Right lobe of liver (tissue), 6 donors: ENCODE results near the gene P2RY2. TPM values are rescaled to one million over a fixed set of nuclear protein-coding genes. Genes with fewer than 3 reads are reported as not detected.
A peak's percentile ranks its signal among the peaks of the same experiment; 100 is the strongest.

Experiments used
- ATAC-seq, 4 donors: fragments of 200-7000 bp; cut with Tn5 transposase; one replicate each; pipeline ENCODE4 v1.9.1; 2020; ENCODE audit warnings: mild to moderate bottlenecking in 4 of 4, moderate library complexity in 4 of 4
- DNase-seq, 3 donors: peaks; one replicate each; pipeline ENCODE4 v3.0.0-alpha.2; 2020
- H3K27ac ChIP-seq, 3 donors: fragments of 200-600 bp; one replicate each; pipeline ENCODE4 v1.8.0; 2022
- H3K27me3 ChIP-seq, 2 donors: fragments of 200-600 bp; one replicate each; pipeline ENCODE4 v1.8.0; 2022
- H3K36me3 ChIP-seq, 4 donors: fragments of 200-600 bp; sonication (generic) in 1 of 4; one replicate each; pipeline versions ENCODE4 v1.5.1 to v1.8.0; 2017 to 2022; ENCODE audit warnings: control low read depth in 1 of 4
- H3K4me1 ChIP-seq, 4 donors: fragments of 200-600 bp; sonication (generic) in 1 of 4; one replicate each; pipeline versions ENCODE4 v1.5.1 to v1.8.0; 2017 to 2022; ENCODE audit warnings: control low read depth in 1 of 4
- H3K4me3 ChIP-seq, 3 donors: fragments of 200-600 bp; one replicate each; pipeline ENCODE4 v1.8.0; 2022
- H3K9me3 ChIP-seq, 4 donors: fragments of 200-600 bp; sonication (generic) in 1 of 4; one replicate each; pipeline versions ENCODE4 v1.5.1 to v1.8.0; 2017 to 2022; ENCODE audit warnings: control low read depth in 1 of 4
- CTCF ChIP-seq, 4 donors: fragments of 200-600 bp in 3 of 4; fragments of 450-650 bp in 1 of 4; IDR thresholded peaks; one replicate each; pipeline versions ENCODE4 v1.5.1 to v1.8.0; 2016 to 2022; ENCODE audit warnings: antibody characterized with exemption in 4 of 4, mild to moderate bottlenecking in 2 of 4
- POLR2A ChIP-seq: fragments of 450-650 bp; IDR thresholded peaks from one replicate; pipeline ENCODE4 v1.6.1; 2017; ENCODE audit warnings: antibody characterized with exemption, mild to moderate bottlenecking
- WGBS: methylation state at CpG from one replicate; pipeline ENCODE4 v1.1.6; 2018; ENCODE audit warnings: low coverage, low lambda C conversion rate; ENCODE audit not compliant: insufficient coverage; ENCODE audit errors: missing lambda C conversion rate; 5-methylcytosine and 5-hydroxymethylcytosine counted together
- intact Hi-C, 2 donors: fragments of 100-400 bp; cut with DNase I; formaldehyde crosslinking; loops; one replicate each; pipeline versions ENCODE4 v1.11.2 to v1.14.1; 2022
- total RNA-seq, 6 experiments: library from RNA; depleted of rRNA in 2 of 6; stranded (reverse); fragments of >200 nt in 2 of 6; fragmentation: NEBNext Ultra II Directional in 3 of 6; extraction: Animal tissue kit (Norgen Biotek cat#: 25700) in 3 of 6; gene quantifications; one replicate each; pipeline versions ENCODE4 v1.1.0 to v1.2.4, GENCODE V29; 2016 to 2023
- donor health status: DM: no; HTN: yes; CAD: no.
- donor health status: DM: no; HTN: no; CAD: no.
- donor health status: DM: no; HTN: no; CAD: no.
- donor health status: DM: no; HTN: yes; CAD: no.
- donor health status: DM: no; HTN: yes; CAD: no.

Gene P2RY2
- total RNA-seq, 6 experiments from 2014 or later: 2.6 to 5.1 (median 3.5) TPM

- intact Hi-C loops: loop anchor here in 1 of 2 donors (5.0 kb wide), 1 partner anchor 49 kb away; no protein-coding TSS in a partner anchor
- no CpG with 5 or more reads among the region's 4 CpGs for WGBS
Observed at GRCh38 chr11:73188301-73188700, 29.8 kb upstream of the P2RY2 start.

GRCh38 chr11:73189315-73189714, 28.8 kb upstream of the P2RY2 start:
- Histone ChIP-seq H3K36me3 (no peaks in the 10 kb centered on the region), H3K9me3 (no peaks in the 10 kb centered on the region), H3K27me3 (no peaks in the 10 kb centered on the region), H3K4me1 (no peaks in the 10 kb centered on the region), H3K4me3 (no peak overlapping the region), H3K27ac (no peak overlapping the region)
- 56% methylated on average over 3 of the region's 8 CpGs for WGBS
- DNase-seq (peak in 2 of 3 donors; percentile 39 to 51), ATAC-seq (peak; percentile 14 to 58 (median 30))
- TF ChIP-seq CTCF (IDR thresholded peaks at IDR 0.05) (no peak), POLR2A (no peak)
- intact Hi-C loops: loop anchor here in 1 of 2 donors (5.0 kb wide), 1 partner anchor 48 kb away; no protein-coding TSS in a partner anchor

More at GRCh38 chr11:73188301-73188700, 29.8 kb upstream of the P2RY2 start:
- DNase-seq (peak in 1 of 3 donors; percentile 39), ATAC-seq (no peak)
- Histone ChIP-seq H3K27me3 (no peaks in the 10 kb centered on the region), H3K9me3 (no peaks in the 10 kb centered on the region), H3K27ac (no peak overlapping the region), H3K4me3 (no peak overlapping the region), H3K36me3 (no peaks in the 10 kb centered on the region), H3K4me1 (no peaks in the 10 kb centered on the region)
- TF ChIP-seq CTCF (IDR thresholded peaks at IDR 0.05) (no peak), POLR2A (no peak)

- Histone ChIP-seq H3K27me3 (no peaks in the 10 kb centered on the region), H3K9me3 (no peaks in the 10 kb centered on the region), H3K36me3 (no peaks in the 10 kb centered on the region), H3K4me3 (no peak overlapping the region), H3K4me1 (no peaks in the 10 kb centered on the region), H3K27ac (no peak overlapping the region)
- 58% methylated on average over 4 of the region's 5 CpGs for WGBS
- ATAC-seq (no peak), DNase-seq (no peak)
- TF ChIP-seq POLR2A: no peak
- TF ChIP-seq CTCF (IDR thresholded peaks at IDR 0.05): no peak
- intact Hi-C loops: loop anchor here in 1 of 2 donors (5.0 kb wide), 1 partner anchor 47 kb away; no protein-coding TSS in a partner anchor
Observed at GRCh38 chr11:73189723-73190556, 28.1 kb upstream of the P2RY2 start.

- TF ChIP-seq CTCF (IDR thresholded peaks at IDR 0.05) (no peak), POLR2A (no peak)
- Histone ChIP-seq H3K4me1 (no peaks in the 10 kb centered on the region), H3K9me3 (no peaks in the 10 kb centered on the region), H3K27ac (no peak overlapping the region), H3K4me3 (no peak overlapping the region), H3K36me3 (no peaks in the 10 kb centered on the region), H3K27me3 (no peaks in the 10 kb centered on the region)
- intact Hi-C loops: no loop called here
- no peak for ATAC-seq
- WGBS: 82% methylated on average over 3 of the region's 3 CpGs
- peak in 1 of 3 donors; percentile 37 for DNase-seq
Observed at GRCh38 chr11:73190557-73190885, 27.6 kb upstream of the P2RY2 start.
